GM23338 (cell line): ENCODE results near the gene TBC1D3H.
"Not testable (repeated sequence)": the region's sequence is repeated elsewhere in the genome, so short reads cannot be mapped to it uniquely, and the experiment has no call there.

Source experiments
- CTCF ChIP-seq, 2 experiments: fragments of 200-600 bp in 1 of 2; sonication (generic) in 1 of 2; conservative IDR thresholded peaks; 2 replicates each; pipeline versions ENCODE4 v1.5.1 to v1.6.1; 2016 to 2017; ENCODE audit warnings: antibody characterized with exemption in 2 of 2, low read depth in 2 of 2, mild to moderate bottlenecking in 2 of 2, moderate library complexity in 1 of 2
- EZH2 ChIP-seq: fragments of 200-600 bp; sonication (generic); IDR thresholded peaks from one replicate; pipeline ENCODE4 v1.8.0; 2017; ENCODE audit warnings: antibody characterized with exemption, mild to moderate bottlenecking, low read depth; ENCODE audit not compliant: unreplicated experiment
- EZH2phosphoT487 ChIP-seq: fragments of 200-600 bp; sonication (generic); IDR thresholded peaks from one replicate; pipeline ENCODE4 v1.8.1; 2018; ENCODE audit warnings: antibody characterized with exemption; ENCODE audit not compliant: unreplicated experiment
- POLR2AphosphoS5 ChIP-seq: IDR thresholded peaks from 2 replicates; pipeline ENCODE4 v1.6.1; 2016; ENCODE audit warnings: antibody characterized with exemption, low read depth
- REST ChIP-seq: IDR thresholded peaks from one replicate; pipeline ENCODE4 v1.6.1; 2018; ENCODE audit warnings: antibody characterized with exemption; ENCODE audit not compliant: unreplicated experiment

- TF ChIP-seq CTCF (conservative IDR thresholded peaks at IDR 0.05; ENCODE audit: low read depth in 2 of 2); REST; EZH2; POLR2AphosphoS5; EZH2phosphoT487: not testable (repeated sequence)
These were observed 40.7 kb upstream of the TBC1D3H start for GRCh38 chr17:36428891-36429290.
